PC-9 (cell line): Measurements from ENCODE around the gene CDS2. TPM values are rescaled to one million over a fixed set of nuclear protein-coding genes. Genes with fewer than 3 reads are reported as not detected.

Source experiments
- BruUV-seq: library from RNA; stranded (reverse); fragments of 400-500 nt; replicated peaks from 2 replicates; lab custom pipeline; 2021; lab: Mats Ljungman, UMichigan
- CTCF ChIA-PET: fragments of 300-600 bp; sonication (Branson Sonifier 250); formaldehyde crosslinking; loops from one replicate; lab custom pipeline; 2022; ENCODE audit warnings: antibody characterized with exemption; lab: Charles Lee
- POLR2A ChIA-PET: fragments of 300-600 bp; sonication (Branson Sonifier 250); formaldehyde crosslinking; loops from one replicate; lab custom pipeline; 2022; ENCODE audit warnings: antibody characterized with exemption; ENCODE audit not compliant: unreplicated experiment; lab: Charles Lee
- DNase-seq, 2 experiments: peaks; one replicate each; pipeline versions ENCODE4 v3.0.0 to v3.0.0-alpha.2; 2015 to 2022; ENCODE audit warnings: mixed read lengths in 1 of 2
- H2AFZ ChIP-seq: fragments of 200-600 bp; sonication (generic); 2 replicates; pipeline ENCODE4 v1.8.1; 2017; ENCODE audit warnings: antibody characterized with exemption
- H3F3A ChIP-seq: fragments of 200-600 bp; sonication (generic); 2 replicates; pipeline ENCODE4 v1.8.1; 2017; ENCODE audit warnings: antibody characterized with exemption, mild to moderate bottlenecking, low read depth; ENCODE audit not compliant: insufficient read depth
- H3K27ac ChIP-seq: fragments of 200-600 bp; sonication (generic); 2 replicates; pipeline ENCODE4 v1.6.1; 2016; ENCODE audit warnings: mixed run types
- H3K27me3 ChIP-seq: fragments of 200-600 bp; sonication (generic); 2 replicates; pipeline ENCODE4 v1.6.1; 2016; ENCODE audit warnings: low read depth, mixed run types; ENCODE audit not compliant: insufficient read depth
- H3K36me3 ChIP-seq: fragments of 200-600 bp; sonication (generic); 2 replicates; pipeline ENCODE4 v1.6.1; 2016; ENCODE audit warnings: low read depth, mixed run types
- H3K4me1 ChIP-seq: fragments of 200-600 bp; sonication (generic); replicated peaks from 2 replicates; pipeline ENCODE4 v1.6.1; 2016; ENCODE audit warnings: mixed run types; ENCODE audit not compliant: insufficient read depth
- H3K4me2 ChIP-seq: fragments of 200-600 bp; sonication (generic); 2 replicates; pipeline ENCODE4 v1.6.1; 2017; ENCODE audit warnings: mixed run types
- H3K4me3 ChIP-seq: fragments of 200-600 bp; sonication (generic); 2 replicates; pipeline ENCODE4 v1.6.1; 2016; ENCODE audit warnings: mixed run types
- H3K79me2 ChIP-seq: fragments of 200-600 bp; sonication (generic); 2 replicates; pipeline ENCODE4 v1.6.1; 2017; ENCODE audit warnings: low read depth, mixed run types
- H3K9me2 ChIP-seq: fragments of 200-600 bp; sonication (generic); 2 replicates; pipeline ENCODE4 v1.8.1; 2017; ENCODE audit warnings: mild to moderate bottlenecking; ENCODE audit not compliant: insufficient read depth
- H3K9me3 ChIP-seq: fragments of 200-600 bp; sonication (generic); 2 replicates; pipeline ENCODE4 v1.8.1; 2016; ENCODE audit warnings: low read depth; ENCODE audit not compliant: insufficient read depth
- H4K20me1 ChIP-seq: fragments of 200-600 bp; sonication (generic); 2 replicates; pipeline ENCODE4 v1.8.1; 2017; ENCODE audit not compliant: insufficient read depth
- CTCF ChIP-seq: fragments of 200-600 bp; sonication (generic); conservative IDR thresholded peaks from 2 replicates; pipeline ENCODE4 v1.6.1; 2017; ENCODE audit warnings: mixed run types, antibody characterized with exemption, mild to moderate bottlenecking, moderate library complexity
- EZH2 ChIP-seq: fragments of 200-600 bp; sonication (generic); IDR thresholded peaks from 2 replicates; pipeline ENCODE4 v1.8.0; 2017; ENCODE audit warnings: antibody characterized with exemption, low read depth
- intact Hi-C: fragments of 100-400 bp; cut with micrococcal nuclease; formaldehyde crosslinking; loops from one replicate; pipeline ENCODE4 v1.10.0; 2022; ENCODE audit not compliant: unreplicated experiment
- total RNA-seq: library from RNA; stranded (reverse); gene quantifications from 2 replicates; pipeline ENCODE4 v1.2.3, GENCODE V29; 2021

The CDS2 gene
- total RNA-seq, 1 experiment from 2014 or later, result 42.8 TPM

GRCh38 chr20:5133998-5134397, 7.2 kb downstream of the CDS2 start:
- CTCF ChIA-PET, result no interaction called here
- peaks cover 87% of the 10 kb centered on the region for H3K79me2 ChIP-seq
- H3K9me3 ChIP-seq, result no peaks in the 10 kb centered on the region

GRCh38 chr20:5135363-5136012, 8.7 kb downstream of the CDS2 start:
- no peaks in the 10 kb centered on the region for H3K9me2 ChIP-seq
- no TSS peak for BruUV-seq
- peaks cover 87% of the 10 kb centered on the region for H3K79me2 ChIP-seq
- DNase-seq, result no peak
- no peak overlapping the region for H2AFZ ChIP-seq
- TF ChIP-seq EZH2 (no peak), CTCF (no peak)
- no peaks in the 10 kb centered on the region for H3K36me3 ChIP-seq
- H3K9me3 ChIP-seq, result no peaks in the 10 kb centered on the region
- no peak overlapping the region for H3K4me3 ChIP-seq
- no peaks in the 10 kb centered on the region; the same call in 1 of the 2 replicates for H3F3A ChIP-seq
- no peak overlapping the region for H3K27ac ChIP-seq
- no peaks in the 10 kb centered on the region for H3K4me1 ChIP-seq
- ChIA-PET CTCF (no interaction called here), POLR2A (no interaction called here)
- 0 out of 2 replicates have a peak, but pooled peaks cover 3% of the 10 kb centered on the region for H4K20me1 ChIP-seq
- no peaks in the 10 kb centered on the region for H3K27me3 ChIP-seq
- H3K4me2 ChIP-seq, result no peak overlapping the region
- intact Hi-C loops, result no loop called here

More at GRCh38 chr20:5133998-5134397, 7.2 kb downstream of the CDS2 start:
- Histone ChIP-seq H3K4me3 (no peak overlapping the region), H2AFZ (no peak overlapping the region), H3K4me1 (no peaks in the 10 kb centered on the region), H3F3A (no peaks in the 10 kb centered on the region; the same call in 1 of the 2 replicates), H3K4me2 (no peak overlapping the region), H3K9me2 (no peaks in the 10 kb centered on the region), H4K20me1 (0 out of 2 replicates have a peak, but pooled peaks cover 3% of the 10 kb centered on the region), H3K27me3 (no peaks in the 10 kb centered on the region), H3K27ac (no peak overlapping the region), H3K36me3 (no peaks in the 10 kb centered on the region)
- POLR2A ChIA-PET, result no interaction called here
- intact Hi-C loops, result no loop called here
- TF ChIP-seq EZH2 (no peak), CTCF (no peak)
- BruUV-seq, result no TSS peak
- no peak for DNase-seq

GRCh38 chr20:5136096-5136495, 9.3 kb downstream of the CDS2 start:
- no peak overlapping the region for H2AFZ ChIP-seq
- ChIA-PET CTCF (no interaction called here), POLR2A (interaction anchor here (0.7 kb wide), 1 partner anchor 10 kb away, joined by 27 read pairs; no protein-coding TSS in a partner anchor)
- H3K36me3 ChIP-seq, result no peaks in the 10 kb centered on the region
- H3K9me2 ChIP-seq, result no peaks in the 10 kb centered on the region
- H3K4me1 ChIP-seq, result no peaks in the 10 kb centered on the region
- H3K4me3 ChIP-seq, result no peak overlapping the region
- H3K79me2 ChIP-seq, result peaks cover 89% of the 10 kb centered on the region
- no peaks in the 10 kb centered on the region for H3K9me3 ChIP-seq
- no peaks in the 10 kb centered on the region for H3K27me3 ChIP-seq
- no peaks in the 10 kb centered on the region; the same call in 1 of the 2 replicates for H3F3A ChIP-seq
- TF ChIP-seq EZH2 (no peak), CTCF (no peak)
- H4K20me1 ChIP-seq, result 0 out of 2 replicates have a peak, but pooled peaks cover 3% of the 10 kb centered on the region
- H3K4me2 ChIP-seq, result no peak overlapping the region
- intact Hi-C loops, result no loop called here
- BruUV-seq, result no TSS peak
- H3K27ac ChIP-seq, result no peak overlapping the region
- no peak for DNase-seq
